ENCODE data around the gene BOLA2B.

DNA sequence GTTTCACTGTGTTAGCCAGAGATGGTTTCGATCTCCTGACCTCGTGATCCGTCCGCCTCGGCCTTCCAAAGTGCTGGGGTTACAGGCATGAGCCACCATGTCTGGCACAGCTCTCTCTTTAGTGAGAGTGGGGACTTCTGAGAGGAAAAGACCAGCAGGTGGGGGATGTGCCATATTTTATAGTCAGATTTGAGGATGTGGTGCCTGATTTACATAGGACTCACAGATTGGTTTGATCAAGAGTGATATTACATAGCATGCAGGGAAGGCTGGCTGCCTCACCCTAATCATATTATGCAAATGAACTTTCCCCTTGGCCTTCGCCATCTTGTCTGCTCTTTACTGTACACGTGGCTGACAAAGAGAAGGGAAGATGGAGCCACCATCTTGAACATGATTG, 42.4 kb downstream of the BOLA2B start:
- TF ChIP-seq, protein P1, sequence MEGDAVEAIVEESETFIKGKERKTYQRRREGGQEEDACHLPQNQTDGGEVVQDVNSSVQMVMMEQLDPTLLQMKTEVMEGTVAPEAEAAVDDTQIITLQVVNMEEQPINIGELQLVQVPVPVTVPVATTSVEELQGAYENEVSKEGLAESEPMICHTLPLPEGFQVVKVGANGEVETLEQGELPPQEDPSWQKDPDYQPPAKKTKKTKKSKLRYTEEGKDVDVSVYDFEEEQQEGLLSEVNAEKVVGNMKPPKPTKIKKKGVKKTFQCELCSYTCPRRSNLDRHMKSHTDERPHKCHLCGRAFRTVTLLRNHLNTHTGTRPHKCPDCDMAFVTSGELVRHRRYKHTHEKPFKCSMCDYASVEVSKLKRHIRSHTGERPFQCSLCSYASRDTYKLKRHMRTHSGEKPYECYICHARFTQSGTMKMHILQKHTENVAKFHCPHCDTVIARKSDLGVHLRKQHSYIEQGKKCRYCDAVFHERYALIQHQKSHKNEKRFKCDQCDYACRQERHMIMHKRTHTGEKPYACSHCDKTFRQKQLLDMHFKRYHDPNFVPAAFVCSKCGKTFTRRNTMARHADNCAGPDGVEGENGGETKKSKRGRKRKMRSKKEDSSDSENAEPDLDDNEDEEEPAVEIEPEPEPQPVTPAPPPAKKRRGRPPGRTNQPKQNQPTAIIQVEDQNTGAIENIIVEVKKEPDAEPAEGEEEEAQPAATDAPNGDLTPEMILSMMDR (IDR thresholded peaks at IDR 0.05): no peak
- TF ChIP-seq POLR2AphosphoS5 (IDR thresholded peaks at IDR 0.05) (no peak), POLR2A (IDR thresholded peaks at IDR 0.05) (no peak), EP300 (IDR thresholded peaks at IDR 0.05) (no peak)

All from suprapubic skin (tissue), 4 donors.